DOHH2 (cell line): ENCODE results near the gene NDNF.

ENCODE experiments used
- H3F3A ChIP-seq: fragments of 200-600 bp; sonication (generic), shearing (Covaris generic); 2 replicates; pipeline ENCODE4 v1.6.0; 2016; ENCODE audit warnings: antibody characterized with exemption, mild to moderate bottlenecking; ENCODE audit not compliant: control insufficient read depth, insufficient read depth
- H3K27ac ChIP-seq: fragments of 200-600 bp; sonication (generic); 2 replicates; pipeline ENCODE4 v1.5.1; 2014; ENCODE audit warnings: low read depth, mild to moderate bottlenecking, low read length, moderate library complexity
- H3K27me3 ChIP-seq: fragments of 200-600 bp; sonication (generic); 2 replicates; pipeline ENCODE4 v1.6.1; 2014; ENCODE audit warnings: mild to moderate bottlenecking, low read length, mixed read lengths; ENCODE audit not compliant: control insufficient read depth
- H3K36me3 ChIP-seq: fragments of 200-600 bp; sonication (generic); 2 replicates; pipeline ENCODE4 v1.6.1; 2014; ENCODE audit warnings: mild to moderate bottlenecking, low read length, moderate library complexity, mixed read lengths; ENCODE audit not compliant: control insufficient read depth
- H3K4me1 ChIP-seq: fragments of 200-600 bp; sonication (generic); 2 replicates; pipeline ENCODE4 v1.6.1; 2014; ENCODE audit warnings: mild to moderate bottlenecking, low read length, mixed read lengths; ENCODE audit not compliant: control insufficient read depth
- H3K4me2 ChIP-seq: fragments of 200-600 bp; sonication (generic); 2 replicates; pipeline ENCODE4 v1.6.0; 2014; ENCODE audit warnings: mild to moderate bottlenecking, low read length, moderate library complexity
- H3K4me3 ChIP-seq: fragments of 200-600 bp; sonication (generic); 2 replicates; pipeline ENCODE4 v1.5.1; 2014; ENCODE audit warnings: mild to moderate bottlenecking, low read length, mixed read lengths
- H3K79me2 ChIP-seq: fragments of 200-600 bp; sonication (generic); 2 replicates; pipeline ENCODE4 v1.6.1; 2014; ENCODE audit warnings: mild to moderate bottlenecking, low read length, mixed read lengths; ENCODE audit not compliant: control insufficient read depth
- H3K9me2 ChIP-seq: fragments of 200-600 bp; sonication (generic); replicated peaks from 2 replicates; pipeline ENCODE4 v1.6.1; 2014; ENCODE audit warnings: mild to moderate bottlenecking, low read length, mixed read lengths; ENCODE audit not compliant: control insufficient read depth
- H3K9me3 ChIP-seq: fragments of 200-600 bp; sonication (generic); 2 replicates; pipeline ENCODE4 v1.6.1; 2014; ENCODE audit warnings: antibody characterized with exemption, low read length, mixed read lengths; ENCODE audit not compliant: control insufficient read depth, insufficient read depth
- H4K20me1 ChIP-seq: fragments of 200-600 bp; sonication (generic); 2 replicates; pipeline ENCODE4 v1.6.0; 2014; ENCODE audit warnings: low read depth, mild to moderate bottlenecking, antibody characterized with exemption, low read length, moderate library complexity; ENCODE audit not compliant: control insufficient read depth, insufficient read depth
- CTCF ChIP-seq: fragments of 200-600 bp; sonication (generic); IDR thresholded peaks from one replicate; pipeline ENCODE4 v1.5.1; 2014; ENCODE audit warnings: antibody characterized with exemption, mild to moderate bottlenecking, low read depth, low read length; ENCODE audit not compliant: poor library complexity, severe bottlenecking
- EZH2phosphoT487 ChIP-seq: fragments of 200-600 bp; sonication (generic); IDR thresholded peaks from 2 replicates; pipeline ENCODE4 v1.6.1; 2017; ENCODE audit warnings: borderline replicate concordance, mild to moderate bottlenecking, antibody characterized with exemption, low read length, moderate library complexity, mixed read lengths

The NDNF gene

GRCh38 chr4:121041307-121042090 is 30.8 kb downstream of the NDNF start:
- Histone ChIP-seq H4K20me1 (no peaks in the 10 kb centered on the region), H3K9me3 (no peaks in the 10 kb centered on the region), H3K27ac (no peak overlapping the region), H3K36me3 (no peaks in the 10 kb centered on the region), H3K4me1 (no peaks in the 10 kb centered on the region), H3K9me2 (no peaks in the 10 kb centered on the region), H3K4me3 (no peak overlapping the region), H3K4me2 (no peak overlapping the region), H3F3A (no peaks in the 10 kb centered on the region), H3K27me3 (no peaks in the 10 kb centered on the region), H3K79me2 (no peaks in the 10 kb centered on the region)
- TF ChIP-seq EZH2phosphoT487, result no peak

GRCh38 chr4:121034017-121034416 is 38.3 kb downstream of the NDNF start:
- Histone ChIP-seq H3K4me1 (no peaks in the 10 kb centered on the region), H3K4me2 (no peak overlapping the region)

GRCh38 chr4:121030711-121031110 is 41.6 kb downstream of the NDNF start:
- H3K4me3 ChIP-seq, result no peak overlapping the region
- TF ChIP-seq EZH2phosphoT487 (no peak), CTCF (no peak)
- H3F3A ChIP-seq, result no peaks in the 10 kb centered on the region
- no peak overlapping the region for H3K4me2 ChIP-seq
- H3K36me3 ChIP-seq, result no peaks in the 10 kb centered on the region
- no peak overlapping the region for H3K27ac ChIP-seq
- H3K79me2 ChIP-seq, result no peaks in the 10 kb centered on the region
- H3K9me3 ChIP-seq, result no peaks in the 10 kb centered on the region
- no peaks in the 10 kb centered on the region; the same call in 1 of the 2 replicates for H3K9me2 ChIP-seq
- H3K4me1 ChIP-seq, result no peaks in the 10 kb centered on the region
- no peaks in the 10 kb centered on the region for H4K20me1 ChIP-seq
- H3K27me3 ChIP-seq, result no peaks in the 10 kb centered on the region

More at GRCh38 chr4:121034017-121034416, 38.3 kb downstream of the NDNF start:
- no peaks in the 10 kb centered on the region for H3K9me2 ChIP-seq
- H3K27ac ChIP-seq, result no peak overlapping the region
- H4K20me1 ChIP-seq, result no peaks in the 10 kb centered on the region
- no peaks in the 10 kb centered on the region for H3K27me3 ChIP-seq
- H3F3A ChIP-seq, result no peaks in the 10 kb centered on the region
- no peak overlapping the region for H3K4me3 ChIP-seq
- no peaks in the 10 kb centered on the region for H3K79me2 ChIP-seq
- no peaks in the 10 kb centered on the region for H3K36me3 ChIP-seq
- no peaks in the 10 kb centered on the region for H3K9me3 ChIP-seq
- TF ChIP-seq EZH2phosphoT487 (no peak), CTCF (no peak)

GRCh38 chr4:121030131-121030530 is 42.2 kb downstream of the NDNF start:
- TF ChIP-seq EZH2phosphoT487 (no peak), CTCF (no peak)
- Histone ChIP-seq H3K9me3 (no peaks in the 10 kb centered on the region), H3K4me1 (no peaks in the 10 kb centered on the region), H3K4me2 (no peak overlapping the region), H3K27me3 (no peaks in the 10 kb centered on the region), H3K9me2 (no peaks in the 10 kb centered on the region; the same call in 1 of the 2 replicates), H3K79me2 (no peaks in the 10 kb centered on the region), H4K20me1 (no peaks in the 10 kb centered on the region), H3K4me3 (no peak overlapping the region), H3K36me3 (no peaks in the 10 kb centered on the region), H3K27ac (no peak overlapping the region), H3F3A (no peaks in the 10 kb centered on the region)
